DOHH2 (cell line): ENCODE results near the gene ACOT9.

Experiments used
- CTCF ChIP-seq: fragments of 200-600 bp; sonication (generic); IDR thresholded peaks from one replicate; pipeline ENCODE4 v1.5.1; 2014; ENCODE audit warnings: antibody characterized with exemption, mild to moderate bottlenecking, low read depth, low read length; ENCODE audit not compliant: poor library complexity, severe bottlenecking
- EZH2phosphoT487 ChIP-seq: fragments of 200-600 bp; sonication (generic); IDR thresholded peaks from 2 replicates; pipeline ENCODE4 v1.6.1; 2017; ENCODE audit warnings: borderline replicate concordance, mild to moderate bottlenecking, antibody characterized with exemption, low read length, moderate library complexity, mixed read lengths

GRCh38 chrX:23661671-23662070 is 81.4 kb downstream of the ACOT9 start:
- TF ChIP-seq CTCF (no peak), EZH2phosphoT487 (no peak)
